ENCODE data around the gene TTC3. TPM values are rescaled to one million over a fixed set of nuclear protein-coding genes. Genes with fewer than 3 reads are reported as not detected.

The TTC3 gene
- total and polyA plus RNA-seq, 2 donors from 2014 or later = 22.3 to 102 TPM

GRCh38 chr21:37057614-37058013 lies 15.4 kb upstream of the TTC3 start:
- no peak for TF ChIP-seq CTCF (IDR thresholded peaks at IDR 0.05; ENCODE audit: borderline replicate concordance, extremely low read depth, insufficient read depth)
- DNase-seq (no peak), FAIRE-seq (no peak)
- Histone ChIP-seq H3K4me3 (ENCODE audit: low read length in 3 of 3) (no peak overlapping the region), H3K27ac (ENCODE audit: low read depth in 2 of 2, low read length in 2 of 2) (no peak overlapping the region), H3K4me1 (ENCODE audit: control insufficient read depth in 2 of 3, insufficient read depth in 2 of 3, low read depth in 1 of 3, low read length in 3 of 3) (peaks cover 0 to 5% (median 0%) of the 10 kb centered on the region in 3 donors), H3K9ac (ENCODE audit: low read length in 3 of 3) (no peak overlapping the region), H3K27me3 (ENCODE audit: control insufficient read depth, insufficient read depth, low read length) (no peaks in the 10 kb centered on the region), H3K9me3 (ENCODE audit: control insufficient read depth in 2 of 3, insufficient read depth in 1 of 3, low read length in 3 of 3) (no peaks in the 10 kb centered on the region), H3K36me3 (ENCODE audit: control insufficient read depth in 2 of 3, insufficient read depth in 3 of 3, low read length in 3 of 3) (no peaks in the 10 kb centered on the region)
- intact Hi-C loops (cut with DNase I) = no loop called here

- no peaks in the 10 kb centered on the region for H3K27me3 ChIP-seq (ENCODE audit: control insufficient read depth, insufficient read depth, low read length)
- H3K4me1 ChIP-seq (ENCODE audit: control insufficient read depth in 2 of 3, insufficient read depth in 2 of 3, low read depth in 1 of 3, low read length in 3 of 3) = peaks cover 0 to 5% (median 0%) of the 10 kb centered on the region in 3 donors
- DNase-seq (no peak), FAIRE-seq (no peak)
- no peak overlapping the region for H3K9ac ChIP-seq (ENCODE audit: low read length in 3 of 3)
- no peak overlapping the region for H3K27ac ChIP-seq (ENCODE audit: low read depth in 2 of 2, low read length in 2 of 2)
- H3K36me3 ChIP-seq (ENCODE audit: control insufficient read depth in 2 of 3, insufficient read depth in 3 of 3, low read length in 3 of 3) = no peaks in the 10 kb centered on the region
- no peaks in the 10 kb centered on the region for H3K9me3 ChIP-seq (ENCODE audit: control insufficient read depth in 2 of 3, insufficient read depth in 1 of 3, low read length in 3 of 3)
- no peak overlapping the region for H3K4me3 ChIP-seq (ENCODE audit: low read length in 3 of 3)
- TF ChIP-seq CTCF (IDR thresholded peaks at IDR 0.05; ENCODE audit: borderline replicate concordance, extremely low read depth, insufficient read depth) = no peak
- intact Hi-C loops (cut with DNase I) = no loop called here
Measured at GRCh38 chr21:37058261-37058660, 14.8 kb upstream of the TTC3 start.

GRCh38 chr21:37059181-37059580 lies 13.9 kb upstream of the TTC3 start:
- no peak for TF ChIP-seq CTCF (IDR thresholded peaks at IDR 0.05; ENCODE audit: borderline replicate concordance, extremely low read depth, insufficient read depth)
- H3K4me3 ChIP-seq (ENCODE audit: low read length in 3 of 3) = no peak overlapping the region
- no peak for FAIRE-seq
- intact Hi-C loops (cut with DNase I) = no loop called here
- no peak overlapping the region for H3K27ac ChIP-seq (ENCODE audit: low read depth in 2 of 2, low read length in 2 of 2)
- no peaks in the 10 kb centered on the region for H3K36me3 ChIP-seq (ENCODE audit: control insufficient read depth in 2 of 3, insufficient read depth in 3 of 3, low read length in 3 of 3)
- H3K9ac ChIP-seq (ENCODE audit: low read length in 3 of 3) = no peak overlapping the region
- no peak for DNase-seq
- H3K27me3 ChIP-seq (ENCODE audit: control insufficient read depth, insufficient read depth, low read length) = no peaks in the 10 kb centered on the region
- H3K9me3 ChIP-seq (ENCODE audit: control insufficient read depth in 2 of 3, insufficient read depth in 1 of 3, low read length in 3 of 3) = no peaks in the 10 kb centered on the region
- peaks cover 0 to 5% (median 0%) of the 10 kb centered on the region in 3 donors for H3K4me1 ChIP-seq (ENCODE audit: control insufficient read depth in 2 of 3, insufficient read depth in 2 of 3, low read depth in 1 of 3, low read length in 3 of 3)

- Histone ChIP-seq H3K4me1 (ENCODE audit: control insufficient read depth in 2 of 3, insufficient read depth in 2 of 3, low read depth in 1 of 3, low read length in 3 of 3) (peaks cover 0 to 5% (median 0%) of the 10 kb centered on the region in 3 donors), H3K9ac (ENCODE audit: low read length in 3 of 3) (no peak overlapping the region), H3K9me3 (ENCODE audit: control insufficient read depth in 2 of 3, insufficient read depth in 1 of 3, low read length in 3 of 3) (no peaks in the 10 kb centered on the region), H3K36me3 (ENCODE audit: control insufficient read depth in 2 of 3, insufficient read depth in 3 of 3, low read length in 3 of 3) (no peaks in the 10 kb centered on the region), H3K27ac (ENCODE audit: low read depth in 2 of 2, low read length in 2 of 2) (no peak overlapping the region), H3K4me3 (ENCODE audit: low read length in 3 of 3) (no peak overlapping the region), H3K27me3 (ENCODE audit: control insufficient read depth, insufficient read depth, low read length) (no peaks in the 10 kb centered on the region)
- DNase-seq (peak in 4 of 5 donors; percentile 63 to 90 (median 76)), FAIRE-seq (no peak)
- TF ChIP-seq CTCF (IDR thresholded peaks at IDR 0.05; ENCODE audit: borderline replicate concordance, extremely low read depth, insufficient read depth) = no peak
- intact Hi-C loops (cut with DNase I) = no loop called here
Measured at GRCh38 chr21:37060296-37060695, 12.8 kb upstream of the TTC3 start.

Data from kidney (tissue), 14 donors.